GM12873 (cell line): ENCODE data around the gene FCN1.

Experiments used
- CTCF ChIP-seq: IDR thresholded peaks from 2 replicates; pipeline ENCODE4 v1.5.1; 2012; ENCODE audit warnings: low read depth, mild to moderate bottlenecking, moderate library complexity, low read length, control low read depth; ENCODE audit not compliant: insufficient read depth; ENCODE audit errors: missing control alignments

FCN1 gene

GRCh38 chr9:134943836-134944235, 26.1 kb upstream of the FCN1 start:
- TF ChIP-seq CTCF, result no peak

GRCh38 chr9:134943411-134943810, 25.7 kb upstream of the FCN1 start:
- no peak for TF ChIP-seq CTCF

GRCh38 chr9:134942788-134943184, 25.1 kb upstream of the FCN1 start:
- TF ChIP-seq CTCF, result no peak

- TF ChIP-seq CTCF, result no peak
Observed at GRCh38 chr9:134942011-134942787, 24.5 kb upstream of the FCN1 start.

GRCh38 chr9:134940236-134941208, 22.8 kb upstream of the FCN1 start:
- no peak for TF ChIP-seq CTCF

- no peak for TF ChIP-seq CTCF
Observed at GRCh38 chr9:134939836-134940235, 22.1 kb upstream of the FCN1 start.

GRCh38 chr9:134939080-134939733, 21.5 kb upstream of the FCN1 start:
- no peak for TF ChIP-seq CTCF
